ENCODE results near the gene TDP1.
"Not testable (repeated sequence)": the region's sequence is repeated elsewhere in the genome, so short reads cannot be mapped to it uniquely, and the experiment has no call there.

Gene TDP1

GRCh38 chr14:89992273-89992672, 36.5 kb downstream of the TDP1 start:
- no peak for DNase-seq

- DNase-seq: no peak
These were observed 41.2 kb downstream of the TDP1 start for GRCh38 chr14:89996963-89997362.

GRCh38 chr14:90000935-90001334, 45.2 kb downstream of the TDP1 start:
- DNase-seq: no peak

GRCh38 chr14:90003526-90004307, 48.0 kb downstream of the TDP1 start:
- DNase-seq: no peak

GRCh38 chr14:90005441-90005840, 49.7 kb downstream of the TDP1 start:
- no peak for DNase-seq

GRCh38 chr14:90005939-90006530, 50.3 kb downstream of the TDP1 start:
- DNase-seq: no peak

GRCh38 chr14:90017371-90017770, 61.6 kb downstream of the TDP1 start:
- DNase-seq: no peak

- DNase-seq: no peak
These were observed 64.2 kb downstream of the TDP1 start for GRCh38 chr14:90019824-90020523.

- DNase-seq: no peak
These were observed 67.6 kb downstream of the TDP1 start for GRCh38 chr14:90023176-90023896.

- DNase-seq: no peak
These were observed 69.2 kb downstream of the TDP1 start for GRCh38 chr14:90024910-90025309.

- DNase-seq: not testable (repeated sequence)
These were observed 70.9 kb downstream of the TDP1 start for GRCh38 chr14:90026608-90027007.

GRCh38 chr14:90027842-90028241, 72.1 kb downstream of the TDP1 start:
- no peak for DNase-seq

- no peak for DNase-seq
These were observed 78.4 kb downstream of the TDP1 start for GRCh38 chr14:90034156-90034555.

GRCh38 chr14:90034835-90035525, 79.3 kb downstream of the TDP1 start:
- DNase-seq: no peak

GRCh38 chr14:90039253-90040010, 83.7 kb downstream of the TDP1 start:
- no peak for DNase-seq

- DNase-seq: no peak
These were observed 84.7 kb downstream of the TDP1 start for GRCh38 chr14:90040411-90040810.

- no peak for DNase-seq
These were observed 86.9 kb downstream of the TDP1 start for GRCh38 chr14:90042496-90043252.

- DNase-seq: no peak
These were observed 89.9 kb downstream of the TDP1 start for GRCh38 chr14:90045616-90046015.

- no peak for DNase-seq
These were observed 93.7 kb downstream of the TDP1 start for GRCh38 chr14:90049390-90049789.

- DNase-seq: no peak
These were observed 94.5 kb downstream of the TDP1 start for GRCh38 chr14:90050271-90050670.

- no peak for DNase-seq
These were observed 97.3 kb downstream of the TDP1 start for GRCh38 chr14:90053044-90053443.

All from activated CD8-positive, alpha-beta memory T cell treated with anti-CD3 and anti-CD28 coated beads, Interleukin-2, amount 50 U/mL, for 48 hours (primary cell).